WI38 (cell line): Measurements from ENCODE around the gene SERPINB1.

Experiments
- H3K4me3 ChIP-seq: 2 replicates; pipeline ENCODE4 v1.5.1; 2011; ENCODE audit warnings: low read depth, mild to moderate bottlenecking, control low read depth, low read length
- TF ChIP-seq, protein P1 (sequence below): IDR thresholded peaks from 2 replicates; pipeline ENCODE4 v1.5.1; 2012; ENCODE audit warnings: low read depth, mild to moderate bottlenecking, control low read depth, low read length

Gene SERPINB1

GRCh38 chr6:2871953-2872352, 30.3 kb upstream of the SERPINB1 start:
- TF ChIP-seq, protein P1, sequence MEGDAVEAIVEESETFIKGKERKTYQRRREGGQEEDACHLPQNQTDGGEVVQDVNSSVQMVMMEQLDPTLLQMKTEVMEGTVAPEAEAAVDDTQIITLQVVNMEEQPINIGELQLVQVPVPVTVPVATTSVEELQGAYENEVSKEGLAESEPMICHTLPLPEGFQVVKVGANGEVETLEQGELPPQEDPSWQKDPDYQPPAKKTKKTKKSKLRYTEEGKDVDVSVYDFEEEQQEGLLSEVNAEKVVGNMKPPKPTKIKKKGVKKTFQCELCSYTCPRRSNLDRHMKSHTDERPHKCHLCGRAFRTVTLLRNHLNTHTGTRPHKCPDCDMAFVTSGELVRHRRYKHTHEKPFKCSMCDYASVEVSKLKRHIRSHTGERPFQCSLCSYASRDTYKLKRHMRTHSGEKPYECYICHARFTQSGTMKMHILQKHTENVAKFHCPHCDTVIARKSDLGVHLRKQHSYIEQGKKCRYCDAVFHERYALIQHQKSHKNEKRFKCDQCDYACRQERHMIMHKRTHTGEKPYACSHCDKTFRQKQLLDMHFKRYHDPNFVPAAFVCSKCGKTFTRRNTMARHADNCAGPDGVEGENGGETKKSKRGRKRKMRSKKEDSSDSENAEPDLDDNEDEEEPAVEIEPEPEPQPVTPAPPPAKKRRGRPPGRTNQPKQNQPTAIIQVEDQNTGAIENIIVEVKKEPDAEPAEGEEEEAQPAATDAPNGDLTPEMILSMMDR, result no peak
- H3K4me3 ChIP-seq, result no peak overlapping the region

DNA sequence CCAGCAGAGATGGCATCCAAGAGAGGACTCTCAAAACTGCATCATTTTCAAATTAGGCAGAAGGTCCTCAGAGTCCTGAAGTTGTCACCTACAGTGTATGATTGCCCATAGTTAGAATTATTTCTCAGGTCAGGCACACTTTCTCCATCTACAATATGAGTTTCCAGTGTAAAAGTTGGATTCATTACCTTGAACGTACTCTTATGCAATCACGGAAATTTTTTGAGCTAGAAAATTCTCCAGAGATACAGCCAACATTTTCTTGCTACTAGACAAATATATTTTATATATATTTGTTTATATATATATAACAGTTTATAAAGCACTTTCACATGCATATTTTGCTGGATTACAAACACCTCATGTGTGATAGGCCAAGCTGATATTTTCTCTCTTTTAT, 29.4 kb upstream of the SERPINB1 start:
- no peak overlapping the region for H3K4me3 ChIP-seq
- TF ChIP-seq, protein P1, result no peak

GRCh38 chr6:2870046-2870636, 28.5 kb upstream of the SERPINB1 start:
- no peak overlapping the region for H3K4me3 ChIP-seq
- TF ChIP-seq, protein P1, result no peak

DNA sequence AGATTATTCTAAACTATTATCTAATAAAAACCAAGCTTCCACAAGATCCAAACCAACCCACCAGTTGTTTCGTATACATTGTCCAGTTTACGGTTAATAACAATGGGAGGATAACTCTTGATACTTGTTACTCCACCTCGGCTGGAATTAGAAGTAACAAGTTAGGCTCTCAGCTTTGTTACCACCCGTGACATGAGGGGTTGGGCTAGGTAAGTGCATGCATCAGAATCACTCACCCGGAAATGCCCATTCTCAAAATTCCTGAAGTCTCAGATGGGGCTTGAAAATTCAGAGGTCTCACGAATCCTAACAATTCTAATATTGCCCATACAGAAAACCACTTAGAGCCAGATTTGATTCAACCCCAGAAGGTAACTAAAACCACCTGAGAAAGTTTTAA, 27.0 kb upstream of the SERPINB1 start:
- TF ChIP-seq, protein P1, result no peak

GRCh38 chr6:2866171-2866846, 24.6 kb upstream of the SERPINB1 start:
- 0 out of 2 replicates have a peak overlapping the region, but pooled peaks have one; percentile 8 for H3K4me3 ChIP-seq
- TF ChIP-seq, protein P1, result no peak

More for the DNA sequence above, 27.0 kb upstream of the SERPINB1 start:
- H3K4me3 ChIP-seq, result no peak overlapping the region

GRCh38 chr6:2865694-2866151, 24.1 kb upstream of the SERPINB1 start:
- TF ChIP-seq, protein P1, result no peak
- H3K4me3 ChIP-seq, result 0 out of 2 replicates have a peak overlapping the region, but pooled peaks have one; percentile 8

DNA sequence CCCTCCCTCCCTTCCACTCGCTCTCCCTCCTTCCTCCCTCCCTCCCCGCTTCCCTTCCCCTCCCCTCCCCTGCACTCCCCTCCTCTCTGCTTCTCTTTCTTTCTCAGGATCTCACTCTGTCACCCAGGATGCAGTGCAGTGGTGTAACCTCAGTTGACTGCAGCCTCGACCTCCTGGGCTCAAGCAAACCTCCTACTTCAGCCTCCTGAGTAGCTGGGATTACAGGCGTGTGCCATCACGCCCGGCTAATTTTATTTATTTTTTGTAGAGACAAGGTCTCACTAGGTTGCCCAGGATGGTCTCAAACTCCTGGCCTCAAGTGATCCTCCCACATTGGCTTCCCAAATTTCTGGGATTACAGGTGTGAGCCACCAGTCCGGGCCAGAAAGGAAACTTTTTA, 23.6 kb upstream of the SERPINB1 start:
- no peak overlapping the region for H3K4me3 ChIP-seq
- TF ChIP-seq, protein P1, result no peak
